Cardiac muscle cell (in vitro differentiated cells and primary cell): ENCODE measurements around the gene TTC33. TPM values are rescaled to one million over a fixed set of nuclear protein-coding genes. Genes with fewer than 3 reads are reported as not detected.

Source experiments
- DNase-seq, 2 donors: peaks; one replicate each; pipeline versions ENCODE4 v3.0.0 to v3.0.0-alpha.2; 2010 to 2017; ENCODE audit warnings: low read depth in 1 of 2, low spot score in 1 of 2
- H3K27ac ChIP-seq: fragments of 200-600 bp; sonication (generic); 2 replicates; pipeline ENCODE4 v1.5.1; 2016
- H3K27me3 ChIP-seq: fragments of 200-600 bp; sonication (generic); 2 replicates; pipeline ENCODE4 v1.6.0; 2016; ENCODE audit warnings: control low read depth
- H3K36me3 ChIP-seq: fragments of 200-600 bp; sonication (generic); 2 replicates; pipeline ENCODE4 v1.5.1; 2016; ENCODE audit warnings: control low read depth
- H3K4me1 ChIP-seq: fragments of 200-600 bp; sonication (generic); 2 replicates; pipeline ENCODE4 v1.8.1; 2017; ENCODE audit warnings: low read depth, mild to moderate bottlenecking, mixed run types
- H3K4me3 ChIP-seq: fragments of 200-600 bp; sonication (generic); 2 replicates; pipeline ENCODE4 v1.5.1; 2016; ENCODE audit warnings: mild to moderate bottlenecking
- H3K9me3 ChIP-seq: fragments of 200-600 bp; sonication (generic); 2 replicates; pipeline ENCODE4 v1.5.1; 2017; ENCODE audit warnings: low read depth, mild to moderate bottlenecking, control low read depth
- polyA plus RNA-seq: library from polyadenylated mRNA; unstranded; fragments of >200 nt; fragmentation: Nextera tagmentation; extraction: Ambion mirVana; gene quantifications from 2 replicates; pipeline ENCODE4 v1.2.1, GENCODE V29; 2016
- total RNA-seq: library from RNA; depleted of rRNA; stranded (reverse); fragments of >200 nt; gene quantifications from 2 replicates; pipeline ENCODE4 v1.2.3, GENCODE V29; 2016
- TF ChIP-seq, protein P1 (sequence below): IDR thresholded peaks from 2 replicates; pipeline ENCODE4 v1.5.1; 2012; ENCODE audit warnings: low read depth, mild to moderate bottlenecking, low read length

Gene TTC33
- total and polyA plus RNA-seq, 2 experiments from 2014 or later = 16.3 to 46.7 TPM

DNA sequence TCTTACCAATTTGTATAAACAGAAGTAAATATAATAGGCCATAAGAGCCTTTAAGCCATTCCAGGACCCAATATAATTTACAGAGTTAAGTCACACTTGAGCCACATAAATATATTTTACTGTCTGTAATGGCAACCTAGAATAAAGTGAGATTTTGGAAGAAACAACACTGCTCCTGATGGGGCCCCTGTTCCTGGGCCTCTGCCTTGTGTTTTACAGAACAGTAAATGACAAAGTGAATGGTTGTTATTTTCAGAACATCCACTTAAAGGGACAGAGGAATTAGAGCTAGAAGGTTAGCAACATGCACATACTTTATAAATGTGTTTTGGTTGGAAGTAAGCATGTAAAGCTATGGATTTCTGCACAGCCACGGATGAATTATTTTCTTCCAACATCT, 72.5 kb downstream of the TTC33 start:
- Histone ChIP-seq H3K4me3 (no peak overlapping the region), H3K9me3 (no peaks in the 10 kb centered on the region), H3K4me1 (peaks cover 13% of the 10 kb centered on the region), H3K36me3 (no peaks in the 10 kb centered on the region), H3K27ac (no peak overlapping the region), H3K27me3 (peaks cover 55% of the 10 kb centered on the region)
- TF ChIP-seq, protein P1, sequence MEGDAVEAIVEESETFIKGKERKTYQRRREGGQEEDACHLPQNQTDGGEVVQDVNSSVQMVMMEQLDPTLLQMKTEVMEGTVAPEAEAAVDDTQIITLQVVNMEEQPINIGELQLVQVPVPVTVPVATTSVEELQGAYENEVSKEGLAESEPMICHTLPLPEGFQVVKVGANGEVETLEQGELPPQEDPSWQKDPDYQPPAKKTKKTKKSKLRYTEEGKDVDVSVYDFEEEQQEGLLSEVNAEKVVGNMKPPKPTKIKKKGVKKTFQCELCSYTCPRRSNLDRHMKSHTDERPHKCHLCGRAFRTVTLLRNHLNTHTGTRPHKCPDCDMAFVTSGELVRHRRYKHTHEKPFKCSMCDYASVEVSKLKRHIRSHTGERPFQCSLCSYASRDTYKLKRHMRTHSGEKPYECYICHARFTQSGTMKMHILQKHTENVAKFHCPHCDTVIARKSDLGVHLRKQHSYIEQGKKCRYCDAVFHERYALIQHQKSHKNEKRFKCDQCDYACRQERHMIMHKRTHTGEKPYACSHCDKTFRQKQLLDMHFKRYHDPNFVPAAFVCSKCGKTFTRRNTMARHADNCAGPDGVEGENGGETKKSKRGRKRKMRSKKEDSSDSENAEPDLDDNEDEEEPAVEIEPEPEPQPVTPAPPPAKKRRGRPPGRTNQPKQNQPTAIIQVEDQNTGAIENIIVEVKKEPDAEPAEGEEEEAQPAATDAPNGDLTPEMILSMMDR = no peak
- DNase-seq = peak in 1 of 2 donors; percentile 12

DNA sequence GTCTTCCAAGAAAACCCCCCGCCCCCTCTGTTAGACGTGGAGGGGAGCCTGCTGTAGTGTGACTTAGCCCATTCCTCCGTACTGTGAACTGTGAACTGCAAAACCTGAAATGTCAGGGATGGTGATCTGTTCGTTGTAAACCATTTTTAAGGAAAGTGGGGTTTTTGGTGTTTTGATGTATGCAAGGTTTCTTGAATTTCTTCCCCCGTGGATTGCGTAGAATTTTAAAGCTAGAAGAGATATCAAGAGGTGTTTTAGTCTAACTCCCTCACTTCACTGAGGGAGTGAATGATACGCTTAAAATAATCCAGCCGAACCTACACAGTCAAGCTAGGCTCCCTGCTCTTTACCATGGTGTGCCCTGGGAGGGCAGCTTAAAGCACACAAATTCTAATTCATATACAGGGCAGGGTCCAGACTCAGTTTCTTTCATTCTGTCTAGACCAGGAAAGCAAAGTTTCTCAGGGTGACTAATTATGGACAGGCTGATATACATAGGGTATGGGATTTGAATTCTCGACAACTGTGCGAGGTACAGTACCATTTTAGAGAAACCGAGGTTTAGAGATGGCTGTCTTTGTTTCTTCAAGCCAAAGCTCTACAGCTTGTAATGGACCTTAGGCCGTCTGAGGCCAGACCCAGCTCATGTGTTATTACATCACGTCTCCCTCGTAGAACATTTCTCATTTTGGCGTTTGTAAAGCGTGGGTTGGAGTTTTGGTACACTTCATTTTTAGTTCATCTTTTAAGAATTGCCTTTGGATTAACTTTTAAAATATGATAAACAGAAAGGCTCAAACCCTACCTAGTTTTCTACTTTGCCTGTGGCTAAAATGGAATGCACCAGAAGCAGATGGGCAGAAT, 73.4 kb downstream of the TTC33 start:
- Histone ChIP-seq H3K27ac (no peak overlapping the region), H3K4me3 (no peak overlapping the region), H3K27me3 (peaks cover 64% of the 10 kb centered on the region), H3K4me1 (peaks cover 13% of the 10 kb centered on the region), H3K36me3 (no peaks in the 10 kb centered on the region), H3K9me3 (no peaks in the 10 kb centered on the region)
- no peak for DNase-seq
- TF ChIP-seq, protein P1 = no peak

DNA sequence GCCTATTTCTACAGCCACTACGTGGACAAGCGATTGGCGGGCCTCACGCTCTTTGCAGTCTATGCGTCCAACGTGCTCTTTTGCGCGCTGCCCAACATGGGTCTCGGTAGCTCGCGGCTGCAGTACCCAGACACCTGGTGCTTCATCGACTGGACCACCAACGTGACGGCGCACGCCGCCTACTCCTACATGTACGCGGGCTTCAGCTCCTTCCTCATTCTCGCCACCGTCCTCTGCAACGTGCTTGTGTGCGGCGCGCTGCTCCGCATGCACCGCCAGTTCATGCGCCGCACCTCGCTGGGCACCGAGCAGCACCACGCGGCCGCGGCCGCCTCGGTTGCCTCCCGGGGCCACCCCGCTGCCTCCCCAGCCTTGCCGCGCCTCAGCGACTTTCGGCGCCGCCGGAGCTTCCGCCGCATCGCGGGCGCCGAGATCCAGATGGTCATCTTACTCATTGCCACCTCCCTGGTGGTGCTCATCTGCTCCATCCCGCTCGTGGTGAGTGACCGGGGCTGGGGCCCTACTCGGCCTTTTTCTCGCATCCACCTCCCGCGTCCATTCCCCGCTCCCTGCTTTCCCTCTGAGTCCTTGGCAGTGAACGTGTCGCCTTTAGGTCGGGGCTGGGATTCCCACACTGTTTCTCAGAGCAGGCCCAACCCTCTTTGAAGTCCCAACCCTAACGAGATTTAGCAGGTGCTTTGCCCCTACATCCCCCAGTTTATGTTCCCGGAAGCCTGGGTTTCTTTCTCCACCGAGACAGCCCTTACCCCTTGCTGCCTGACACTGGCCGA, 74.2 kb downstream of the TTC33 start:
- Histone ChIP-seq H3K27ac (no peak overlapping the region), H3K36me3 (no peaks in the 10 kb centered on the region), H3K4me3 (peak overlapping the region; percentile 61), H3K9me3 (no peaks in the 10 kb centered on the region), H3K27me3 (peaks cover 72% of the 10 kb centered on the region), H3K4me1 (peaks cover 13% of the 10 kb centered on the region)
- peak in 1 of 2 donors; percentile 18 for DNase-seq
- TF ChIP-seq, protein P1 = no peak

DNA sequence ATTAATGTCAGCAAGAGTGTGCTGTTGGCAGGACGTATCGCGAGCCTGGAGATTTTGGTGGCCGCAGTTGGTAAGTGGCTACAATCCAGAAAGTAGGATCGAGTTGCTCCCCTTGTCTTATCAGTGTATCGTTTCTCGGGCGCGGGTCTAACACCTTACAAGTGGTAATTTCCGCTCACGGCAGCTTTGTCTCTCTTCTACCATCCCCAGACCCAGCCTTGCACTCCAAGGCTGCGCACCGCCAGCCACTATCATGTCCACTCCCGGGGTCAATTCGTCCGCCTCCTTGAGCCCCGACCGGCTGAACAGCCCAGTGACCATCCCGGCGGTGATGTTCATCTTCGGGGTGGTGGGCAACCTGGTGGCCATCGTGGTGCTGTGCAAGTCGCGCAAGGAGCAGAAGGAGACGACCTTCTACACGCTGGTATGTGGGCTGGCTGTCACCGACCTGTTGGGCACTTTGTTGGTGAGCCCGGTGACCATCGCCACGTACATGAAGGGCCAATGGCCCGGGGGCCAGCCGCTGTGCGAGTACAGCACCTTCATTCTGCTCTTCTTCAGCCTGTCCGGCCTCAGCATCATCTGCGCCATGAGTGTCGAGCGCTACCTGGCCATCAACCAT, 74.9 kb downstream of the TTC33 start:
- H3K27me3 ChIP-seq = peaks cover 72% of the 10 kb centered on the region
- no peak for DNase-seq
- peak overlapping the region; percentile 61 for H3K4me3 ChIP-seq
- H3K36me3 ChIP-seq = no peaks in the 10 kb centered on the region
- TF ChIP-seq, protein P1 = no peak
- H3K4me1 ChIP-seq = peaks cover 13% of the 10 kb centered on the region
- H3K27ac ChIP-seq = no peak overlapping the region
- no peaks in the 10 kb centered on the region for H3K9me3 ChIP-seq

DNA sequence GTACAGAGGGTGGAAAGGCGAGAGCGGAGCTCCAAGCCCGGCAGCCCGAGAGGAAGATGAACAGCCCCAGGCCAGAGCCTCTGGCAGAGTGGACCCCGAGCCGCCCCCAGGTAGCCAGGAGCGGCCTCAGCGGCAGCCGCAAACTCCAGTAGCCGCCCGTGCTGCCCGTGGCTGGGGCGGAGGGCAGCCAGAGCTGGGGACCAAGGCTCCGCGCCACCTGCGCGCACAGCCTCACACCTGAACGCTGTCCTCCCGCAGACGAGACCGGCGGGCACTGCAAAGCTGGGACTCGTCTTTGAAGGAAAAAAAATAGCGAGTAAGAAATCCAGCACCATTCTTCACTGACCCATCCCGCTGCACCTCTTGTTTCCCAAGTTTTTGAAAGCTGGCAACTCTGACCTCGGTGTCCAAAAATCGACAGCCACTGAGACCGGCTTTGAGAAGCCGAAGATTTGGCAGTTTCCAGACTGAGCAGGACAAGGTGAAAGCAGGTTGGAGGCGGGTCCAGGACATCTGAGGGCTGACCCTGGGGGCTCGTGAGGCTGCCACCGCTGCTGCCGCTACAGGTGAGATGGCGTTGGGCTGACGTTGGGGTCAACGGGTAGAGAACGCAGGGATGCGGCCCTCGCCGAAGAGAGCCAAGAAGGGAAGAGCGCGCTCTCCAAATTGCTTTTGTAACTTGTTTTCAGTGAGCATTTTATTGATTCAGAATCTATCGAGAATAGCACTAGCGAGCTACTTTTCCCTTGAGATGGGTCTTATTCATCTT, 75.7 kb downstream of the TTC33 start, which contains the start of gene PTGER4:
TSS of gene PTGER4 (plus strand) at position 3 of the 769 bp plus-strand sequence. CDS start 1,079 bp downstream, outside the sequence.
- Histone ChIP-seq H3K9me3 (no peaks in the 10 kb centered on the region), H3K36me3 (no peaks in the 10 kb centered on the region), H3K27ac (peak within 1 kb of the TSS; percentile 46), H3K4me3 (peak within 1 kb of the TSS; percentile 61), H3K27me3 (peaks cover 69% of the 10 kb centered on the region), H3K4me1 (peaks cover 13% of the 10 kb centered on the region)
- TF ChIP-seq, protein P1 = no peak
- no peak for DNase-seq
